HG03469 (cell line): ENCODE results near the gene SORBS1.

Source experiments
- ATAC-seq: cut with Tn5 transposase; IDR thresholded peaks from one replicate; pipeline ENCODE4 v1.9.1; 2021; ENCODE audit warnings: mild to moderate bottlenecking, moderate library complexity, moderate number of reproducible peaks; ENCODE audit not compliant: unreplicated experiment

SORBS1 gene

GRCh38 chr10:95395947-95396449, 165.2 kb downstream of the SORBS1 start:
- ATAC-seq = no peak

GRCh38 chr10:95394161-95394880, 166.8 kb downstream of the SORBS1 start:
- no peak for ATAC-seq

- ATAC-seq = no peak
Measured at GRCh38 chr10:95392681-95393164, 168.4 kb downstream of the SORBS1 start.

GRCh38 chr10:95392217-95392584, 169.0 kb downstream of the SORBS1 start:
- no peak for ATAC-seq

- ATAC-seq = no peak
Measured at GRCh38 chr10:95391581-95392216, 169.5 kb downstream of the SORBS1 start.

GRCh38 chr10:95391164-95391563, 170.0 kb downstream of the SORBS1 start:
- ATAC-seq = no peak

- no peak for ATAC-seq
Measured at GRCh38 chr10:95389982-95390381, 171.2 kb downstream of the SORBS1 start.

GRCh38 chr10:95389176-95389575, 172.0 kb downstream of the SORBS1 start:
- no peak for ATAC-seq

GRCh38 chr10:95388539-95388938, 172.6 kb downstream of the SORBS1 start:
- ATAC-seq = no peak

- no peak for ATAC-seq
Measured at GRCh38 chr10:95388109-95388471, 173.1 kb downstream of the SORBS1 start.

GRCh38 chr10:95384011-95384704, 177.0 kb downstream of the SORBS1 start:
- ATAC-seq = no peak

- ATAC-seq = no peak
Measured at GRCh38 chr10:95382596-95382995, 178.6 kb downstream of the SORBS1 start.

- no peak for ATAC-seq
Measured at GRCh38 chr10:95382174-95382573, 179.0 kb downstream of the SORBS1 start.

- ATAC-seq = no peak
Measured at GRCh38 chr10:95377950-95378349, 183.2 kb downstream of the SORBS1 start.

GRCh38 chr10:95375418-95375817, 185.8 kb downstream of the SORBS1 start:
- ATAC-seq = no peak

GRCh38 chr10:95374597-95375209, 186.5 kb downstream of the SORBS1 start:
- peak; percentile 81 for ATAC-seq

GRCh38 chr10:95373660-95374059, 187.5 kb downstream of the SORBS1 start:
- no peak for ATAC-seq

GRCh38 chr10:95364342-95364741, 196.8 kb downstream of the SORBS1 start:
- no peak for ATAC-seq

- ATAC-seq = no peak
Measured at GRCh38 chr10:95363303-95363912, 197.8 kb downstream of the SORBS1 start.

- peak; percentile 37 for ATAC-seq
Measured at GRCh38 chr10:95360122-95360714, 201.0 kb downstream of the SORBS1 start.
